Retinal pigment epithelial cell (primary cell): ENCODE results near the gene AGAP6.
"Not testable (repeated sequence)": the region's sequence is repeated elsewhere in the genome, so short reads cannot be mapped to it uniquely, and the experiment has no call there.

ENCODE experiments used
- DNase-seq: peaks from one replicate; pipeline ENCODE4 v3.0.0-alpha.2; 2010; ENCODE audit warnings: low read depth
- H3K4me3 ChIP-seq: 2 replicates; pipeline ENCODE4 v1.5.1; 2011; ENCODE audit warnings: mild to moderate bottlenecking, low read length, control low read depth, moderate library complexity
- CTCF ChIP-seq: conservative IDR thresholded peaks from 2 replicates; pipeline ENCODE4 v1.5.1; 2011; ENCODE audit warnings: low read depth, low read length, control low read depth, inconsistent platforms

AGAP6 gene

GRCh38 chr10:50021646-50022045 is 33.4 kb downstream of the AGAP6 start:
- no peak for DNase-seq
- TF ChIP-seq CTCF = no peak

DNA sequence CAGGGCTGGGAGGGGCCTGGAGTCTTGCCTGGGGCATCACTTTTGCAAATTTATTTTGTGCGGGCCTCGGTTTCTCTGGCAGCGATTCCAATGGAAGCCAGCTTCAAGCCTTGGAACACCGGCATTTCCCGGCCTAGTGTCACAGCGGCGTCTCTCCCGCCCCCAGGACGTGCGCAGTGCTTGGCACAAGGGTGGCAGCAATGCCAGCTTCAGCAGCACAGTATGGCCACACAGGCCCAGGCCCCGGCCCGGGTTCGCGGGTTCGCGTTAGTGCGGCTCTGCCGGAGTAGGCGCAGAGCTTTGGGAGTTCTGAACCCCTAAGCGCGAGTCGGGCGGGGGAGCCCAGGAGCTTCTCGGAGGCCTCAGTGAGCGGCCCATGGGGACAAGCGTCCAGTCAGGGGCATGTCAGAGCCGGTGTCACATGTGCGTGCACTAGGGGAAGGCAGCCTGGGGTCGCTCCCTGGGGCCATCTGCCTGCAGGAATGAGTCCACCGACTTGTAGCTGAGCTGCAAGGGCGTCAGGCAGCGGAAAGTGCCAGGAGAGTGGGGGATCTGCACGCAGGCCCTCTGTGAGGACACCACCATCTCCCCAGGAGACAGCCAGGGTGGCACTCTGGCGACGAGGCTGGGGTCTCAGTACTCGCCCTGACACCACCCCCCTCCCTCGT is 36.6 kb downstream of the AGAP6 start:
- not testable (repeated sequence) for H3K4me3 ChIP-seq, DNase-seq

More at GRCh38 chr10:50021646-50022045, 33.4 kb downstream of the AGAP6 start:
- H3K4me3 ChIP-seq = no peak overlapping the region

DNA sequence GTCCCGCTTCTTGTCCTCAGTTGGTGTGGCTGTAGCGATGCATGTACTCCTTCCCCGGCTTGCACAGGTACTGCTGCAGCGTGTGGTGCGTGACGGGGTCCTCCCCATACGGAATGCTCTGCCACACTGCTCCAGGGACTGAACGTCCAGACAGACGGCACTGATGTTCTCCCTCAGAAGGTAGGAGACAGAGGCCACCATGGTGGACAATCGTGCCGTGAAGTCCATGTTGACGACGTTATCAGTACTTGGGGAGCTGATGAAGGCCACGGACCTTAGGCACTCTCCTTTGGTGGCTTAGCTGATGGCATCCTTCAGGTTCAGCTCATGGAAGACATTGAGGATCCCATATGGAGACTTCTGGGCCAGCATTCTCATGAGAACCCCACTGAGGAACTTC is 37.4 kb downstream of the AGAP6 start:
- no peak overlapping the region for H3K4me3 ChIP-seq
- DNase-seq = no peak
- TF ChIP-seq CTCF = no peak

DNA sequence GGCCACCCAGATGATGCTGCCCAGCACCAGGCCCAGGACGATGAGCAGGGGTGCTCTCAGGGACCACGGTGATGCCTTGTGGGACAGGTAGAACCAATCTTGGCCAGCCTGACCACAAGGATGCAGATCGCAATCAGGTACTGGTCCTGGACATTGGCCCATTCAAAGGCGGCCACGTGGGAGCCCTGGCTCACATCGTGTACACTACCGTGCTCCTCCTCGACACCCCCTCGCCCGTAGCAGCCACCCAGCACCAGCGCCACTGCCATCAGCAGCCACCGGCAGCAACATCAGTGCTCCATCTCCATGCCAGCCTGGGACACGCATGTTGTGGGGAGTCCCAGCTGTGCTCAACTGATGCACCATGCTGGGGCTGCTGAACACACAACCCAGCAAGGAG is 39.0 kb downstream of the AGAP6 start:
- TF ChIP-seq CTCF = no peak
- H3K4me3 ChIP-seq = no peak overlapping the region
- DNase-seq = no peak

DNA sequence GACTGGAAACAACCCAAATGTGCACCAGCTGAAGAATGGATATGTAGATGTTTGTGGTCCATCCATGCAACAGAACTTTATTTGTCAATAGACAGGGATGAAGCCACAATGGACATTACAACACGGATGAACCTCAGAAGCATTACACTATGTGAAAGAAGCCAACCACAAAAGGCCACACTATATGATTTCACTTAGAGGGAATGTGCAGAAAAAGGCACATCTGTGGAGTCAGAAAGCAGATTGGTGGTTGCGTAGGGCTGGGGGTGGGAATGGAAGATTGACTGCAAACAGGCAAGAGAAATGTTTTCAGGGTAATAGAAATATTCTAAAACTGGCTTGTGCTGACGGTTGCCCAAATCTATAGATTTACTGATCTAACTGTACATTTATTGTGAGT is 45.3 kb downstream of the AGAP6 start:
- no peak for TF ChIP-seq CTCF
- DNase-seq = no peak
- H3K4me3 ChIP-seq = no peak overlapping the region

- H3K4me3 ChIP-seq, DNase-seq: not testable (repeated sequence)
Measured at GRCh38 chr10:50035337-50035736, 47.1 kb downstream of the AGAP6 start.

DNA sequence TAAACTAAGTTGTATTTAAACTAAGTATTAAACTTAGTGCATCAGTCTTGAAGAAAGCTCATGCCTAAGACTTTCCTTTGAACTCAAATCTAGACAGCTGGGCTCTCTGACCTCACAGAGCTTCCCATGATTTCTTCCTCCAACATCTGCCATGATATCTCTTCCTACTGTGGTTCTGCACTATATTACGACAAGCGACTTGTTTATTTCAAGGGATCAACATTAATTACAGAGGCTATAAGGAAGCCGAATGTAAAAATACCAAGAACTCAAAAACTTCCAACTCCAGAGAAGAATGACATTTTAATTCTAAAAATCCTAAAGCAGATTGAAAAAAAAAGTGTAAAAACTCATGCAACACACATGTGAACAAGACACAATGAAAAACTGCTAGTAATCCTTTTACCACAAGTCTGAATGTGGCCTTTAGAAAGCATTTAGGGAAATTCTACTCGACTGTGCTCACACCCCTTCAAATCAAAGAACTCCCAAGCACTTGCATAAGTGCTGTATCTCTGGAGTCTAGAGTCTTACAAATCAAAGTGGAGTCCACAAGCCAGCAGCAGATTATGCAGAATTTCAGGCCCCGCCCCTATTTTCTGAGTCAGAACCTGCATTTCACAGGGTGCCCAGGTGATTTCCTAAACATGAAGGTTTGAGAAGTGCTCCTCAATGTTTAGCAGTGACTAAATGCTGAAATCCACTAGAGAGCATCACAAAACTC is 56.9 kb downstream of the AGAP6 start:
- no peak for TF ChIP-seq CTCF
- H3K4me3 ChIP-seq = no peak overlapping the region
- no peak for DNase-seq

DNA sequence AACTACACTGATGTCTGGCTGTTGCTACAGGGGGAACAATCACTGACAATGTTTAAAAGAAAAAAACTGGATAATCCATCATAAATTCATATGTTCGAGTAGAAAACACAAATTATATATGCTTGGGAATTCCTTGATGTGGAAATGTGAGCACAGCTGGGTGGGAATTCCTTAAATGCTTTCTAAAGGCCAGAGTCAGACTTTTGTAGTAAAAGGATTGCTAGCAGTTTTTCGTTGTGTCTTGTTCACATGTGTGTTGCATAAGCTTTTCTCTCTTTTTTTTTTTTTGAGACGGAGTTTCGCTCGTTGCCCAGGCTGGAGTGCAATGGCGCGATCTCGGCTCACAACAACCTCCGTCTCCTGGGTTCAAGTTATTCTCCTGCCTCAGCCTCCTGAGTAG is 58.3 kb downstream of the AGAP6 start:
- not testable (repeated sequence) for H3K4me3 ChIP-seq, DNase-seq

GRCh38 chr10:50047594-50047993 is 59.4 kb downstream of the AGAP6 start:
- H3K4me3 ChIP-seq, DNase-seq: not testable (repeated sequence)

DNA sequence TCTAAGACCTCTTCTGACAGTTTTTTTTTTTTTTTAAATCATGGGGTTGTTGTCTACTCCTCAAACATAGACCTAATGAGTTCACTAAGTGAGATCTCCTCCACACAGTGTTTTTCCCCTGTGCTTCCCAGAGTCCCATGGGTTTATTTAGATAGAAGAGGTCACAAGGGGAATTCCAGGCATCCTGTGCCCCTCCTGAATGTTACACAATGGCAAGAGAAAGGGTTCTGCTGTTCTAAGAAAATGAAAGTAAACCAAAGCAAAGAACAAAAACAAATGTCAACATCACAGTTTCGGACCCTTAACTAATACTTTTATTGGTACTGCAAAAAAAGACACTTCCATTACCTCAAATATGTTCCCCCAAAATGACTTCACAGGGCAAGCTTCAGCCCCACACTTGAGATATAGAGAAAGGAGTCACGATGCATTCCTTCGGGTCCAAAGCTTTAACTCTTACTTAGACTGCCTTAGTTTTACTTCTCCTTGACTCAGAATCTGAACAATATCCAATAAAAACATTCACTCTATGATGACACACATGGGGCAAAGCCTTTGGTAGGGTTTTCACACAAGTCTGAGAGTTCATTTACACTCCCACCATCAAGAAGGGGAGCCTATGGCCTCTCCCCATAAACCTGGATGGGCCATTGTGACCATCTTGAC is 63.9 kb downstream of the AGAP6 start:
- DNase-seq, H3K4me3 ChIP-seq: not testable (repeated sequence)

- DNase-seq, H3K4me3 ChIP-seq: not testable (repeated sequence)
Measured at GRCh38 chr10:50052778-50053376, 64.7 kb downstream of the AGAP6 start.

DNA sequence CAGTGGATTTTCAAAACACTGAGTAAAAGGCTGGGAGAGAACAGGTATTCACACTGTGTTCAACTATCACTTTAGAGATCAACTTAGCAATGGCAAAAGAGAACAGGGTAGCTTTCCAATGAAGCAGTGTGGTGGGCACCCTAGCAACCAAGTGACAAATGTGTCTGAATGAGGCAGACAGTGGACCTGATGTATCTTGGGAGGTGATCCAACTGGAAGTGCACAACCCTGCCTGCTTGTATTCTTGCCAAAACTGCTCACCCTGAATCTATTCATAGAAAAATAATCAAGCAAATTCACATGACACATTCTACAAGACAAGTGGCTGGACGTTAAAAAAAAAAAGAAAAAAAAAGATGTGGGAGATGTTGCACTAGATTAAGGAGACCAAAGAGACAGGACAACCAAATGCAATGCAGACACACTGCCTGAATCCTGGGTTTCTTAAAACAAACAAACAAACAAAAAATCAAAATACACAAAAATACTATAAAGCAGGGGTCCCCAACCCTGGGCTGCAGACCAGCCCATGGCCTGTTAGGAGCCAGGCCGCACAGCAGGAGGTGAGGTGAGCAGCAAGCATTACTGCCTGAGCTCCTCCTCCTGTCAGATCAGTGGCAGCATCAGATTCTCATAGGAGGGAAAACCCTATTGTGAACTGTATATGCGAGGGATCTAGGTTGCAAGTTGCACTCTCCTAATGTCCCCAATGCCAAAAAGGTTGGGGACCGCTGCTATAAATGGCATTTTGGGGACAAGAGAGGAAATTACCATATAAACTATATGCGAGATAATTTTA is 67.5 kb downstream of the AGAP6 start:
- H3K4me3 ChIP-seq, DNase-seq: not testable (repeated sequence)
